GM12891 (cell line): ENCODE results near the gene RTN4RL1.

Experiments
- POLR2A ChIP-seq: IDR thresholded peaks from 2 replicates; pipeline ENCODE4 v1.6.1; 2011; ENCODE audit warnings: low read depth, low read length, control low read depth
- POLR2AphosphoS5 ChIP-seq: IDR thresholded peaks from 2 replicates; pipeline ENCODE4 v1.6.1; 2011; ENCODE audit warnings: low read depth, low read length, control low read depth
- TAF1 ChIP-seq: IDR thresholded peaks from 2 replicates; pipeline ENCODE4 v1.6.1; 2011; ENCODE audit warnings: low read depth, low read length, control low read depth

GRCh38 chr17:1942066-1942365, 83.1 kb downstream of the RTN4RL1 start:
- no peak for TF ChIP-seq POLR2AphosphoS5
- TF ChIP-seq POLR2A: no peak
- TF ChIP-seq TAF1: no peak
